Measurements from ENCODE around the gene MTHFD1L.

GRCh38 chr6:151128763-151129370, 263.4 kb downstream of the MTHFD1L start:
- no peak for TF ChIP-seq CTCF (IDR thresholded peaks at IDR 0.05)
- no peak for TF ChIP-seq POLR2A (IDR thresholded peaks at IDR 0.05)
